ENCODE results near the gene HBG1.

HBG1 gene

DNA sequence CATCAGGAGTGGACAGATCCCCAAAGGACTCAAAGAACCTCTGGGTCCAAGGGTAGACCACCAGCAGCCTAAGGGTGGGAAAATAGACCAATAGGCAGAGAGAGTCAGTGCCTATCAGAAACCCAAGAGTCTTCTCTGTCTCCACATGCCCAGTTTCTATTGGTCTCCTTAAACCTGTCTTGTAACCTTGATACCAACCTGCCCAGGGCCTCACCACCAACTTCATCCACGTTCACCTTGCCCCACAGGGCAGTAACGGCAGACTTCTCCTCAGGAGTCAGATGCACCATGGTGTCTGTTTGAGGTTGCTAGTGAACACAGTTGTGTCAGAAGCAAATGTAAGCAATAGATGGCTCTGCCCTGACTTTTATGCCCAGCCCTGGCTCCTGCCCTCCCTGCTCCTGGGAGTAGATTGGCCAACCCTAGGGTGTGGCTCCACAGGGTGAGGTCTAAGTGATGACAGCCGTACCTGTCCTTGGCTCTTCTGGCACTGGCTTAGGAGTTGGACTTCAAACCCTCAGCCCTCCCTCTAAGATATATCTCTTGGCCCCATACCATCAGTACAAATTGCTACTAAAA is 22.8 kb downstream of the HBG1 start, which contains the start of gene HBB:
TSS of gene HBB (minus strand) at position 340 of the 579 bp plus-strand sequence. CDS start at position 290, 50 bp downstream.
- no peak for DNase-seq (ENCODE audit: low spot score)

DNA sequence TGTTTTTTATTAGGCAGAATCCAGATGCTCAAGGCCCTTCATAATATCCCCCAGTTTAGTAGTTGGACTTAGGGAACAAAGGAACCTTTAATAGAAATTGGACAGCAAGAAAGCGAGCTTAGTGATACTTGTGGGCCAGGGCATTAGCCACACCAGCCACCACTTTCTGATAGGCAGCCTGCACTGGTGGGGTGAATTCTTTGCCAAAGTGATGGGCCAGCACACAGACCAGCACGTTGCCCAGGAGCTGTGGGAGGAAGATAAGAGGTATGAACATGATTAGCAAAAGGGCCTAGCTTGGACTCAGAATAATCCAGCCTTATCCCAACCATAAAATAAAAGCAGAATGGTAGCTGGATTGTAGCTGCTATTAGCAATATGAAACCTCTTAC is 24.2 kb downstream of the HBG1 start:
- DNase-seq (ENCODE audit: low spot score): no peak

DNA sequence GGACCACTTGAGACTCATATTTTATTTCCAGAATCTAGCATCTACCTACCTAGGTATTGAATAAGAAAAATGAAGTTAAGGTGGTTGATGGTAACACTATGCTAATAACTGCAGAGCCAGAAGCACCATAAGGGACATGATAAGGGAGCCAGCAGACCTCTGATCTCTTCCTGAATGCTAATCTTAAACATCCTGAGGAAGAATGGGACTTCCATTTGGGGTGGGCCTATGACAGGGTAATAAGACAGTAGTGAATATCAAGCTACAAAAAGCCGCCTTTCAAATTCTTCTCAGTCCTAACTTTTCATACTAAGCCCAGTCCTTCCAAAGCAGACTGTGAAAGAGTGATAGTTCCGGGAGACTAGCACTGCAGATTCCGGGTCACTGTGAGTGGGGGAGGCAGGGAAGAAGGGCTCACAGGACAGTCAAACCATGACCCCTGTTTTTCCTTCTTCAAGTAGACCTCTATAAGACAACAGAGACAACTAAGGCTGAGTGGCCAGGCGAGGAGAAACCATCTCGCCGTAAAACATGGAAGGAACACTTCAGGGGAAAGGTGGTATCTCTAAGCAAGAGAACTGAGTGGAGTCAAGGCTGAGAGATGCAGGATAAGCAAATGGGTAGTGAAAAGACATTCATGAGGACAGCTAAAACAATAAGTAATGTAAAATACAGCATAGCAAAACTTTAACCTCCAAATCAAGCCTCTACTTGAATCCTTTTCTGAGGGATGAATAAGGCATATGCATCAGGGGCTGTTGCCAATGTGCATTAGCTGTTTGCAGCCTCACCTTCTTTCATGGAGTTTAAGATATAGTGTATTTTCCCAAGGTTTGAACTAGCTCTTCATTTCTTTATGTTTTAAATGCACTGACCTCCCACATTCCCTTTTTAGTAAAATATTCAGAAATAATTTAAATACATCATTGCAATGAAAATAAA is 24.8 kb downstream of the HBG1 start:
- DNase-seq (ENCODE audit: low spot score): no peak

DNA sequence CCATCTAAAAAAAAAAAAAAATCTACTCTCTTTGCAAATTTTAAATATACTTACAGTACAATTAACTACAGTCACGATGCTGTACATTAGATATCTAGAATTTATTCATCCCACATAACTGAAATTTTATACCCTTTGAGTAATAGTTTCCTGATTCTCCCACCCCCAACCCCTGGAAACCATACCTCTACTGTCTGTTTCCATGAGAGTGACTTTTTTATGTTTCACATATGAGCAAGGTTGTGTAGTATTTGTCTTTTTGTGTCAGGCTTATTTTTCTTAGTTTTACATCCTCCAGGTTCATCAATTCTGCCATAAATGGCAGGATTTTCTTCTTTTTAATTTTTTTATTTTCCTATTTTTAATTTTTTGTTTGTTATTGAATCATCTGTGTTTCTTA is 26.0 kb downstream of the HBG1 start:
- DNase-seq (ENCODE audit: low spot score): no peak

DNA sequence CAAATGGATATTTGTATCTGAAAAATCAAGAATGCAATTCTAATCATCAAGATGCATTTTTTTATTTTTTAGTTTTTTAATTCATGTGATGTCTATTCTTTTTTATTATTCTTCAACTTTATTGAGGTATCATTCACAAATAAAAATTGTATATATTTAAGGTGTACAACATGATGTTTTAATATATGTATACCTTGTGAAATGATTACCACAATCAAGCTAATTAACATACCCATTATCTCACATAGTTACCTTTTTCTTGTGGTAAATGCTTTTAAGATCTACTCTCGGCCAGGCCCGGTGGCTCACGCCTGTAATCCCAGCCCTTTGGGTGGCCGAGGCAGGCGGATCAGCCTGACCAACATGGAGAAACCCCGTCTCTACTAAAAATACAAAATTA is 26.5 kb downstream of the HBG1 start:
- DNase-seq (ENCODE audit: low spot score): no peak

DNA sequence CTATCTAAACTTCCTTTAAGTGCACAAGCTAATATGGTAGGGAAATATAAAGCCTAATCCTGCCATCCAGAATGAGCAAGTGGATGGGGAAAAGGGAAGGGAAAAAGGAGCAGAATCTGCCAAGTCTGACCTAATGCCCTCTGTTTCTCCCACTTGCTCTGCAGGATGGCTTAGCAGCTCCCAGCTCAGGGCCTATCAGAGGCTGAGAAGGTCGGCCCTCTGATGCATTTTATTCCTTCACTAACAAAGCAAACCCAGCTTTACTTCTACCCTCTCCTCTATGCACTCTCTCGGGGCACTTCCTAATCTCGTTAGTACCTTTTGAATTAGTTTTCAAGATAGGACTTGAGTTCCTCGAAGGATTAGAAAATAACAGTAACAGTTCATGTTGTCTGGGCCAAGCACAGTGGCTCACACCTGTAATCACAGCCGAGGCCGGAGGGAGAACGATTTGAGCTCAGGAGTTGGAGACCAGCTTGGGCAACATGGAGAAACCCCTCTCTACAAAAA is 39.2 kb downstream of the HBG1 start:
- no peak for DNase-seq (ENCODE audit: low spot score)

DNA sequence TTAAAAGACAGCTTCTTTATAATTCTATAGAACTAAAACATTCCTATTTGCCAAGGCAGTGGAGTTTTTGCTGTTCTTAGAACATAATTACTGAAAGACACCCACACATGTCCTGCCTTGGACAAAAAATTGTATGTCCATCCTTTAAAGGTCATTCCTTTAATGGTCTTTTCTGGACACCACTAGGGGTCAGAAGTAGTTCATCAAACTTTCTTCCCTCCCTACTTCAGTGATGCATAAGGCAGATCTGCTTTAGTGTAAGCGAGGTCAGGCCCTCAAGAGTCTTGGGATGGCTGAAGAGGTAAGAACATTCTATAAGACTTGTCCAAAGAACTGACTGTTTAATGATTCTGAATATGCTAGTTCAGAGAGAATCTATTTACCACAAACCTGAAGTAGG is 44.9 kb downstream of the HBG1 start:
- no peak for DNase-seq (ENCODE audit: low spot score)

DNA sequence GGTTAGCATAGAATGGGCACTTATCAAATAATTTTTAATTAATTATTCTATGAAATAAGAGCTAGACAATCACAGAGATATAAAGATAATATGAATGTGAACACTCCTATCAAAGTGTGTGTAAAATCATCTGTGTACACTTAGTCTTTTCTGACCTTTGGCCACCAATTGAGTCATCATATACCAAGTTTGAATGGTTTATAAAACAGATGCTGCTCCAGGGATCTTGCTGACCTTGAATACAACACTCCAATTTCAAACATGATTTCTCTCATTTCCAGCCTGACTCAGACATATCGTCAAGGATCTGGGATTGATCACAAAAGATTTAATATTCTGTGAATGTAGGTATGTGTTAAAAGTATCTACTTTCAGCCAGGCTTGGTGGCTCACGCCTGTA is 46.3 kb downstream of the HBG1 start:
- DNase-seq (ENCODE audit: low spot score): no peak

DNA sequence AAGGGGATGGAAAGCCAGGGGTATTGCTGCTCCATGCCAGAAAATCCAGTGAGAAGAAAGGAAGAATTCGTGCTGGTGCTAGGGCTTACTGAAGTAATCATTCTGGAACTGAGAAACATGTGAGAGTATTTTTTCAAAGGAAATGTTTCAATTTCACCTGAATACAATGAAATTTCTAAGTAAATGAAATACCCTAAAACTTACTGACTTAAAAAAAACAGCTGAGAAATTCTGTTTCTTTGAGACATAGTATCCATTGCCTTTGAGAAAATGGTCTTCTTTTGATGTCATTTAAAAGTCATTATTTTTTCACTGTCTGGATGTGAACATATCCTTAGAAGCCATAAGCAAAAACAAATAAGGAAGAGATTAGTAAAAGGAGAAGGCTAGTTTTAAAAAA is 49.1 kb downstream of the HBG1 start, which contains the start of gene OR51V1:
TSS of gene OR51V1 (minus strand) at position 101 of the 400 bp plus-strand sequence. CDS start at position 101, 0 bp downstream.
- no peak for DNase-seq (ENCODE audit: low spot score)

DNA sequence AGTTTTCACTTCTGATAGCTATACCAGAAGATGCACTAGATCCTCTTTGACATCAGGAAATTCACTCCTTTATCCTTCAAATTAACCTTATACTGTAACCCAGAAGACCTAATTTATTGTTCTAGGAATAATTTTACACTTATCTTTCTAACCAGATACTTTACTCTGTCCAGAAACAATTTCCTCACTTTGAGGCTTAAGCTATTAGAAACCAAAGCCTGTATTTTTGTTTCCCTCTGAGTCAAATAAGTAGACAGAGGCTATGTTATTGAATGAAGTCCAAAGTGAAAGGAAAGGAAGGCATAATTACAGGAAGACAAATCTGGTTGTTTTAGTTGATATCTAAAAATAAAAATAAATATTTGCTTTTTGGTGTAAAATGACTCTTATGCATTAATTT is 51.4 kb downstream of the HBG1 start:
- no peak for DNase-seq (ENCODE audit: low spot score)
